Panc1 (cell line): ENCODE measurements around the gene KCNJ9. TPM values are rescaled to one million over a fixed set of nuclear protein-coding genes. Genes with fewer than 3 reads are reported as not detected.

ENCODE experiments used
- ATAC-seq: fragments of 200-7000 bp; cut with Tn5 transposase; 2 replicates; pipeline ENCODE4 v1.9.1; 2020; ENCODE audit warnings: mild to moderate bottlenecking, moderate library complexity
- BruUV-seq: library from RNA; stranded (reverse); fragments of 400-500 nt; replicated peaks from 2 replicates; lab custom pipeline; 2021; lab: Mats Ljungman, UMichigan
- CTCF ChIA-PET: fragments of 300-600 bp; sonication (Branson Sonifier 250); formaldehyde crosslinking; loops from one replicate; lab custom pipeline; 2022; ENCODE audit warnings: antibody characterized with exemption; lab: Charles Lee
- POLR2A ChIA-PET: fragments of 300-600 bp; sonication (Branson Sonifier 250); formaldehyde crosslinking; loops from one replicate; lab custom pipeline; 2022; ENCODE audit warnings: antibody characterized with exemption; lab: Charles Lee
- DNase-seq: peaks from one replicate; pipeline ENCODE4 v3.0.0-alpha.2; 2010; ENCODE audit warnings: low read depth, low spot score
- H3K27ac ChIP-seq: 2 replicates; pipeline ENCODE4 v1.5.1; 2011; ENCODE audit warnings: mild to moderate bottlenecking, low read length, inconsistent platforms
- H3K27me3 ChIP-seq: fragments of 200-500 bp; sonication (Bioruptor generic); 2 replicates; pipeline ENCODE4 v1.6.0; 2014; ENCODE audit warnings: low read length, inconsistent platforms; ENCODE audit not compliant: control insufficient read depth, insufficient read depth
- H3K36me3 ChIP-seq: fragments of 200-500 bp; sonication (Bioruptor generic); 2 replicates; pipeline ENCODE4 v1.5.1; 2014; ENCODE audit warnings: inconsistent platforms, mild to moderate bottlenecking, low read length, moderate library complexity; ENCODE audit not compliant: control insufficient read depth, insufficient read depth
- H3K4me1 ChIP-seq: 2 replicates; pipeline ENCODE4 v1.5.1; 2011; ENCODE audit warnings: inconsistent platforms, mild to moderate bottlenecking, low read length, moderate library complexity; ENCODE audit not compliant: control insufficient read depth, insufficient read depth
- H3K4me3 ChIP-seq, 2 experiments: 2 replicates each; pipeline ENCODE4 v1.5.1; 2011 to 2012; ENCODE audit warnings: low read depth in 2 of 2, low read length in 2 of 2, mild to moderate bottlenecking in 2 of 2, inconsistent platforms in 1 of 2, moderate library complexity in 1 of 2
- H3K9me3 ChIP-seq: fragments of 200-500 bp; sonication (Bioruptor generic); 2 replicates; pipeline ENCODE4 v1.5.1; 2014; ENCODE audit warnings: low read depth, mild to moderate bottlenecking, inconsistent platforms, low read length, moderate library complexity; ENCODE audit not compliant: control insufficient read depth, insufficient read depth
- CTCF ChIP-seq: fragments of 450-650 bp; IDR thresholded peaks from 2 replicates; pipeline ENCODE4 v1.5.1; 2017; ENCODE audit warnings: mild to moderate bottlenecking
- POLR2AphosphoS5 ChIP-seq: IDR thresholded peaks from 2 replicates; pipeline ENCODE4 v1.6.1; 2012; ENCODE audit warnings: mild to moderate bottlenecking, low read depth, low read length, moderate library complexity
- REST ChIP-seq, 2 experiments: IDR thresholded peaks; 2 replicates each; pipeline ENCODE4 v1.6.1; 2011 to 2012; ENCODE audit warnings: low read depth in 2 of 2, control low read depth in 1 of 2, low read length in 1 of 2, mild to moderate bottlenecking in 1 of 2, moderate library complexity in 1 of 2; ENCODE audit not compliant: insufficient read depth in 1 of 2
- SIN3A ChIP-seq: IDR thresholded peaks from 2 replicates; pipeline ENCODE4 v1.6.1; 2012; ENCODE audit warnings: low read depth, mild to moderate bottlenecking, low read length, moderate library complexity, borderline replicate concordance; ENCODE audit not compliant: insufficient read depth
- TCF7L2 ChIP-seq: IDR thresholded peaks from 2 replicates; pipeline ENCODE4 v1.6.1; 2011; ENCODE audit warnings: mild to moderate bottlenecking, low read depth, low read length, inconsistent platforms
- in situ Hi-C: cut with HindIII; loops from 2 replicates; pipeline ENCODE4 v1.10.0; 2016; ENCODE audit warnings: low sequenced_read_pairs, low pct_unique_long_range_greater_than_20kb
- intact Hi-C: fragments of 100-400 bp; cut with micrococcal nuclease; formaldehyde crosslinking; loops from one replicate; pipeline ENCODE4 v1.10.0; 2022; ENCODE audit not compliant: unreplicated experiment
- total RNA-seq: library from RNA; stranded (reverse); gene quantifications from one replicate; pipeline ENCODE4 v1.2.1, GENCODE V29; 2021; ENCODE audit not compliant: unreplicated experiment

Gene KCNJ9
- total RNA-seq, 1 experiment from 2014 or later: not detected

GRCh38 chr1:160086456-160086892 is 5.1 kb downstream of the KCNJ9 start:
- no TSS peak for BruUV-seq
- POLR2A ChIA-PET: no interaction called here
- intact Hi-C loops: no loop called here
- no peak for DNase-seq
- TF ChIP-seq POLR2AphosphoS5 (no peak), TCF7L2 (no peak), REST (IDR thresholded peaks at IDR 0.05; ENCODE audit: insufficient read depth in 1 of 2, low read depth in 2 of 2, low read length in 1 of 2) (no peak), SIN3A (no peak), CTCF (no peak)
- Histone ChIP-seq H3K4me3 (no peak overlapping the region), H3K27me3 (peaks cover 18% of the 10 kb centered on the region), H3K9me3 (no peaks in the 10 kb centered on the region), H3K4me1 (no peaks in the 10 kb centered on the region), H3K27ac (no peak overlapping the region), H3K36me3 (no peaks in the 10 kb centered on the region)
- no peak for ATAC-seq
- CTCF ChIA-PET: interaction anchor here (1.6 to 1.9 kb wide), 2 partner anchors 29 to 40 kb away, joined by 6 to 13 read pairs; no protein-coding TSS in a partner anchor
- in situ Hi-C loops: no loop called here

GRCh38 chr1:160087118-160087662 is 5.9 kb downstream of the KCNJ9 start:
- no TSS peak for BruUV-seq
- POLR2A ChIA-PET: interaction anchor here (0.7 kb wide), 1 partner anchor 176 kb away, joined by 3 read pairs; the partner anchor contains the start of gene DCAF8
- in situ Hi-C loops: no loop called here

More at GRCh38 chr1:160087118-160087662, 5.9 kb downstream of the KCNJ9 start:
- peaks cover 15% of the 10 kb centered on the region for H3K27me3 ChIP-seq
- no peak for DNase-seq
- H3K9me3 ChIP-seq: no peaks in the 10 kb centered on the region
- intact Hi-C loops: no loop called here
- no peak for ATAC-seq
- CTCF ChIA-PET: interaction anchor here (0.8 kb wide), 1 partner anchor 9 kb away, joined by 4 read pairs; no protein-coding TSS in a partner anchor
- H3K4me1 ChIP-seq: no peaks in the 10 kb centered on the region
- H3K36me3 ChIP-seq: no peaks in the 10 kb centered on the region
- H3K4me3 ChIP-seq: no peak overlapping the region
- no peak for TF ChIP-seq REST (IDR thresholded peaks at IDR 0.05; ENCODE audit: insufficient read depth in 1 of 2, low read depth in 2 of 2, low read length in 1 of 2)
- no peak for TF ChIP-seq SIN3A
- no peak for TF ChIP-seq CTCF
- no peak for TF ChIP-seq TCF7L2
- TF ChIP-seq POLR2AphosphoS5: no peak
- H3K27ac ChIP-seq: no peak overlapping the region
